ENCODE results near the gene LRRC8E.

Gene LRRC8E

DNA sequence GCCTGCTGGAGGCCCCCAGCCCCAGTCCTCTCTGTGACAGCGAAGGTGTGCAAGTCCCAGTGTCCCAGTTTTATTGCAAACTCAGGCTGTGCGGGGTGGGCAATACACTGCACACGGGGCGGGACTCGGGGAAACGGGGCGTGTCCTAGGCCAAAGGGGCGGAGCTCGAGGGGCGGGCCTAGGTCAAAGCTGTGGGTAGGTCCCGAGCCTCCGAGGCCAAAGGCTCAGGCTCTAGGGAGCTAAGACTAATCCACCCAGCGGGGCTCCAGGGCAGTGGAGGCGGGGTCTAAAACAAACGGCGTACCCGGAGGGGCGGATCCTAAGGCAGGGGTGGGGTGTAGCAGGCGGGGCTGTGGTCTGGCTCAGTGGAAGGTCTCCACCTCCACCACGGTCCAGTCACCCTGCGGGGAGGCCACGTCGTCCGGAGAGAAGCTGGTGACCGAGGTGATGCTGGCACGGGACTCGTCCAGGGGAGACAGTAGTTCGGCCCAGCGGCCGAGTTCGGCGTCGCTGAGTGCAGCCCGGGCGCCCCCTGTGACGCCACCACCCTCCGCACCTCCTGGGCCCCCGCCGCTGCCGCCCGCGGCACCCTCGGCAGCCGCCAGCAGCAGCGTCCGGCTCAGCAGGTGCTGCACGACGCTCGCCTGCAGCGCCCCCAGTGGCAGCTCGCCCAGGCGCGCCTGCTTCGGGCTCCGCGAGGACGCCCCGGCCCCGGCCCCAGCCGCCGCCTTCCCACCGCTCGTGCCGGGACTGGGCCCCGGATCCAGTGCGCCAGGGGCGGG is 19.4 kb upstream of the LRRC8E start:
- peak; percentile 84 to 87 for ATAC-seq

DNA sequence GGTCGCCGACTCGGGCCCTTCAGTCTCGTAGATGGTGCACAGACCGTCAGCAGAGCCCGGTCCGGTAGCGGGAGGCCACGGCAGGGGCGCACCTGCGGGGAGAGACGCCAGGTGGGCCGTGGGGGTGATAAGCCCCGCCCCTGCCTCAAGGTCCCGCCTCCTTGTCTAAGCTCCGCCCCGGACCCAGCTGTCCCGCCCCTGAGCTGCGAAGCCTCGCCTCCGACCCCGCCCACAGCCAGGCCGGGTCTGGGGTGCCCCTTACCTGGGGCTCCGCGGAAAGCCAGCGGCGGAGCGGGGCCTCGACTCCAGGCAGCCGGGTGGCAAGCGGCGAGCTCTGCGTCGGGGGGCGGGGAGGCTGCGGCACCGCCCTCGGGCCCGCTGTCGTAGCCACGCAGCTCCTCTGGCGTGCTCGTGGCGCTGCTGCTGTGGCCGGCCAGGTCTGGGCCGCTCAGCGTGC is 18.8 kb upstream of the LRRC8E start:
- ATAC-seq, result peak; percentile 60 to 61

DNA sequence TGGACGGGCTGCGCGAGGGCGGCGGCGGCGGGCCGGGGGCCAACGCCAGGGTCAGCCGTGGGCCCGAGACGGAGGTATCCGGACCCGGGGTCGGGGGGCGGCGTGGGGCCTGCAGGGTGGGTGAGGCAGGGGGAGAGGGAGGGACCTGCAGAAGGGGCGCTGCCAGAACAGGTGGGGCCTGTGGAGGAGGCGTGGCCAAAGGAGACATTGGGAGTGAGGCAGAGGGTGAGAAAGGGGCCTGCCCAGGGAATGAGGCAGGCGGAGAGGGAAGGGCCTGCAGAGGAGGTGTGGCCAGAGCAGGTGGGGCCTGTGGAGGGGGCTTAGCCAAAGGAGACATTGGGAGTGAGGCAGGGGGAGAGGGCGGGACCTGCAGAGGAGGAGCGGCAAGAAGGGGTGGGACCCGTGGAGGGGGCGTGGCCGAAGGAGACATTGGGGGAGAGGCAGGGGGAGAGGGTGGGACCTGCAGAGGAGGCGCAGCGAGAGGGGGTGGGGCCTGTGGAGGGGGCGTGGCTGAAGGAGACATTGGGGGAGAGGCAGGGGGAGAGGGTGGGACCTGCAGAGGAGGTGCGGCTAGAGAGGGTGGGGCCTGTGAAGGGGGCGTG is 18.3 kb upstream of the LRRC8E start:
- peak in 1 of 2 donors; percentile 5 for ATAC-seq

DNA sequence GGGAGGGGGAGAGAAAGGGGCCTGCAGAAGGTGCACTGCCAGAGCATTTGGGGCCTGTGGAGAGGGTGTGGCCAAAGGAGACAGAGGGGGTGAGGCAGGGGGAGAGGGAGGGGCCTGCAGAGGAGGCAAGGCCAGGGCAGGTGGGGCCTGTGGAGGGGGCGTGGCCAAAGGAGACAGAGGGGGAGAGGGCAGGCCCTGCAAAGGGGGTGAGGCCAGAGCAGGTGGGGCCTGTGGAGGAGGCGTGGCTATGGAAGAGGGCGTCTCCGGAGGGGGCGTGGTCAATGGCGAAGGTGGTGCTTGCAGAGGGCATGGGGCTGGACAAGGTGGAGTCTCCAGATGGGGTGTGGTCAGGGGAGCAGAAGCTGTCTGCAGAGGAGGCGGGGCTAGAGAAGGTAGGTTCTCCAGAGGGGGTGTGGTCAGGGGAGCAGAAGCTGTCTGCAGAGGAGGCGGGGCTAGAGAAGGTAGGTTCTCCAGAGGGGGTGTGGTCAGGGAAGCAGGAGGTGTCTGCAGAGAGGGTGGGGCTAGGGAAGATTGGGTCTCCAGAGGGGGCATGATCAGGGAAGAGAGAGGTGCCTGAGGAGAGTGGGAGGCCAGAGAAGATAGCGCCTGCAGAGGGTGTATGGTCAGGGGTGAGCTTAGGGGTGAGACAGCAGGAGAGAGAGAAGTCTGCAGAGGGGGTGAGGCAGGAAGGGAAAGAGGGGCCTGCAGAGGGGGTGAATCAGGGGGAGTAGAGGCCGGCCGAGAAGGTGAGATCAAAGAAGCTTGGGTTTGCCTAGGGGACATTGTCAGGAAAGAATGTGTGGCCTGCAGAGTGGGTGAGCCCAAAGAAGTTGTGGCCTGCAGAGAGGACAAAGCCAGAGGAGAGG is 17.5 kb upstream of the LRRC8E start:
- ATAC-seq, result no peak

DNA sequence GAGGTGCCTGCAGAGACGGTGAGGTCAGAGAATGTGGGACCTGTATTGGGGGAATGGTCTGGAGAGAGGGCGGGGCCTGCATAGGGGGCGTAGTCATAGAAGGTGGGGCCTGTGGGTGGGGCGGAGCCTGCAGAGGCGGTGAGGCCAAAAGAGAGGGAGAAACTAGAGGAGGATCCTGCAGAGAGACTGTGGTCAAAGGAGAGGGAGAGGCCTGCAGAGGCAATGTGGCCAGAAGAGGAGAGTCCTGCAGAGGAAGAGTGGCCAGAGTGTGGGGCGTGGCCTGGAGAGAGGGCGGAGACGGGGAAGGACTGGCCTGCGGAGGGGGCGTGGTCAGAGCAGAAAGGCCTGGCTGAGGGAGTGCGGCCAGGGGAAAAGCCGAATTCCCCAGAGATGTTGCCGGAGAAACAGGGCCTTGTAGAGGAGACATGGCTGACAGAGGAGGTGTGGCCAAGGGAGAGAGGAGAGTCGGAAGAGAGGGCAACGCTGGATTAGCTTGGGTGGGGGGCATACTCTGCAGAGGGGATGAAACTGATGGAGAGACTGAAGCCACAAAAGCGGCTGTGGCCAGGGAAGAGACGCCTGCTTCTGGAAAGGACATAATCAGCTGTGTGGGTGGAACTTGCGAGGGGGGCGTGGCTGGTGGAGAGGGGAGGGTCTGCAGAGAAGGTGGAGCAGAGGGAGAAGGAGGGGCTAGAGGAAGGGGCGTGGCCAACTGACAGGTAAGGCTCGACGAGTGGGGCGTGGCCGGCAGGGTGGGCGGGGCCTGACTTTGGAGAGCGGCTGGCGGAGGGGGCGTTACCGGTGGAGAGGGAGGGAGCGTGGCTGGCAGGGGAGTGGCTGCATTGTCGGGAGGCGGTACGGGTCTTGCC is 16.6 kb upstream of the LRRC8E start:
- no peak for ATAC-seq

DNA sequence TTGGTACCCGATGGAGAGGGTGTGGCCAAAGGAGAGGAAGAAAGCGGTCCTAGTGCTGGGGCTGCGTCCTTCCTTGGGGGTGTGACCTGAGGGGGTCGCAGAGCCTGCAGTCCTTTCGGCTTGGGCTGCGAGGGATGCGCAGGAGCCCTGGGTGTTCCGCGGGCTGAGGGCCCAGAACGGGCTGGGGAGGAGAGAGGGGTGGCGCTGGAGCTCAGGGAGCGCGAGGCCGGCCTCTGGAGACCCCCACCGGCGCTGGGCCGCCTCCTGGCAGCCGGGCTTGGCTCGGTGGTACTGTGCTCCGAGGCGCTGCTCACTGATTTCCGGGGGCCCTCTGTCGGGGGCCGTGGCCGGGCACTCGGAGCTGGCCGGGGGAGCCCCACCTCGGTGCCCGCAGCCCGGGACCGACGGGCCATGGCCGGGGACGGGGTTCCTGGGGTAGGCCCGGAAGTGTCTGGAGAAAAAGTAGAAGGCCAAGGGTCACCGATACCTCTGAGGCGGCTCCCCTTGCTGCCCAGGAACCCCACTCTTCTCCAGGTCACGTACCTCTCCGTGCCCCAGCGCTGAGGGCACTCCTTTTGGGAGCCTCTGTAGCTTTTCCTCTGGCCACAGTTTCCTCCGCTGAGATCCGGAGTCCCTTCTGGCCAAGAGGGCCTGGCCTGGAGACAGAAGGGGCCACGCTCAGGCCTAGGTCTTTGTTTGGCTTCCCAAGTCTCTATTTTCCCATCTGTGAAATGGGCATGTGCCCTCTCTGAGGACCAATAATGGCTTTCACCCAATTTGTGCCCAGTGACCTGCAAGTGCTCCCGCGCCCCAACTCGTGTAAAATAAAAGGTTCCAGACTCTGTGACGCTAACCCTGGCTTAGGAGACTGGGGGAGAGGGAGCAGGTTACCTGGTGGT is 15.8 kb upstream of the LRRC8E start:
- no peak for ATAC-seq

DNA sequence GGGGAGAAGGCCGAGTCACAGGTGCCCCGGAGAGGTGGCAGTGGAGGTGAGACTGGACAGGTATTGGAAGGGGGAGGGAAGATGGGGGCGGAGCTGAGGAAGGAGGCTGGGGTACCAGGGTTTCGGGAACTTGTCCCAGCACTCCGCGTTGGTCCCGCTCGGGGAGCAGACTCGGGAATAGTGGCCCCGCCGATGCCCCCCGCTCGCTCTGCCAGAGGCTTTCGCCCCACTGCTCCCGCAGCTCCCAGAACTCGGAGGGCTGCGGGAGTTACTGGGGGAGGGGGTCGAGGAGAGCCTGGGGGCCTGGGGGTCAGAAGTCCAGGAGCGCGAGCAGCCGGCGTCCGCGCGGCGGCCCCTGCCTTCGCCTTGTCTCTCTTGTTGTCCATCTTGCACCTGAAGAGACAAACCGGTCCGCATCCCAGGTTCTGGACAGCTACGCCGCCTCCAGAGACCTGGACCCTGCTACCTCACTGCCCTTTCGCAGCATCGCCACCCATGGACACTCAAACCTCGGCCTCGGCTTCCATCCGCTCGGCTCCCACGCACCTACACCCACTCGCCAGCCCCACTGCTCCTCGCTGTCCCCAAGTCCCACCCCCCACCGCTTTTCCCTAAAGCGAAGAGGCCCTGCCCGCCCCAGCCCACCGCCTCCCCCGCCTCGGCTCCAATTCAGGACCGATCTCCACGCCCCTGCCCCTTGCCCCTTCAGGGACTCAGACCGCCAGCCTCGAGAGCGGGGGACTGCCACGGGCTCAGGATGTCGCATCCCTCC is 14.8 kb upstream of the LRRC8E start:
- no peak for ATAC-seq

DNA sequence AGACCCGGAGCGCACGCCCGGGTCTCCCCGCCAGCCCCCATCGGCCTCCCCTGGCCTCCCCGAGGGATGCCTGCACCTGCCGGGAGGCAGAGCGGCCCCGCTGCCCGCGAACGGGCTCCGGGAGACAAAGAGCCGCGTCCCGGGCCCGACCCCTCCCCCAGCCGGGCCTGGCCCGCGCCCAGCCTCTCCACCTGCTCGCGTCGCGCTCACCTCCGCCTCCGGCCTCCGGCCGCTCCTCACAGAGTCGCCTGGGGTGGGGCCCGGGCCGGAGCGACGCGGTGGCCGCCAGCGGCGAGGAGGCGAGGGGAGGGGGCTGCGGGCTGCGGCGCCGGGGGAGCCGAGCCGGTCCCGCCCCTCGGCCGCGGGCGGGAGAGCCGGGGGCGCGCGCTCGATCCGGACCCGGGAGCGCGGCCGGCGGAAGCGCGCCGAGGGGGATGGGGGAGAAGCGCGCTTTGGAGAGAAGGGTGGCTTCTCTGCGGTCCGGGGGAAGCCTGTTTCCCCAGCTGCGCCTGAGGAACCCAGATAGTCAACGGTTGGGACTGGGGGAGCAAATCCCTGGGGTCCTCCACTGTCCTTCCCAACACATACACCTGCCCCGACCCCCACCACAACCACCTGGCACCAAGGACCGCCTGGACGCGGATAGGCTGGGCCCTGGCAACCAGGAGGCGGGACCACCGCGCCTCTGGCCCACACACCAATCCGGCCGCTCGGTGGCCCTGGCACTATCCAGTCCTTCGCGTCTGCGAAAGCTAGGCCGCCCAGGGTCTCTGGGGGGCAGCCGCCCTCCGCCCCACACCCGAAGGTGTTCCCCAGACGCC is 14.0 kb upstream of the LRRC8E start, which contains the start of gene PRR36:
Gene PRR36 (minus strand): TSS at position 315 of the 821 bp plus-strand sequence. CDS start 701 bp downstream, outside the sequence.
- no peak for ATAC-seq

DNA sequence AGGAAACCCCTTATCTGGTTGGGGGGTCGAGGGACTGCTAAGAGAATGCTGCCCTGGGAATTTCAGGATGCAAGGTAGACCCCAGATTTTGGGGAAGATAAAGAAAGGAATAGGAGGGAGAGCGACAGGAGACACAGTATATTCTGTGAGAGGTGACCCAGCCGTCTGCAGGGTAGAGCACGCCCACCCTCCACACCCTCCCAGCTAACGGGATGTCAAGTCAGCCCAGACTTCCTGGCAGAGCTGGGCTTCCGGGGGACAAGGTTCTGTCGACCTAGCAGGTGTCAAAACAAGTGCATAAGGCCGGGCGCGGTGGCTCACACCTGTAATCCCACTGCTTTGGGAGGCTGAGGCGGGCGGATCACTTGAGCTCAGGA is 13.4 kb upstream of the LRRC8E start:
- no peak for ATAC-seq

DNA sequence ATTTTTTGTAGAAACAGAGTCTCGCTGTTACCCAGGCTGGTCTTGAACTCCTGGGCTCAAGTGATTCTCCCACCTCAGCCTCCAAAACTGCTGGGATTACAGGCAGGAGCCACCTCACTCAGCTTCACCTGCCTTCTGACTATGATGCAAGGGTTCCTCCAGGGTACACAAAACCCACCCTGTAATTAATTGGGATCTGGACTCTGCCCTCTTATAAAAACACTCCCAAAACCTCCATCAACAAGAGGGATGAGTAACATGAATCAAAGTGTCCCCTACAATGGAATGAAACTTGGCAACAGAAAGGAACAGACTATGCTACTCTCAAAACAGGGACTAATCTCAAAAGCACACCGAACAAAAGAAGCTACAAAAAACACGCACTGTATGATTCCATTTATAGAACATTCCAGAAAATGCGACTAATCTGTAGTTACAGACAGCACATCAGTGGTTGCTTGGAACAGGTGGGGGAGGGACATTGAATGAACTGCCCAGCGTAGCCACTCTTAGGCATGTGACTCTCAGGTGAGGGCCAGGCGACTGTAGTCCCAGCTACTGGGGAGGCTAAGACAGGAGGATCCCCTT is 11.0 kb upstream of the LRRC8E start:
- no peak for ATAC-seq

DNA sequence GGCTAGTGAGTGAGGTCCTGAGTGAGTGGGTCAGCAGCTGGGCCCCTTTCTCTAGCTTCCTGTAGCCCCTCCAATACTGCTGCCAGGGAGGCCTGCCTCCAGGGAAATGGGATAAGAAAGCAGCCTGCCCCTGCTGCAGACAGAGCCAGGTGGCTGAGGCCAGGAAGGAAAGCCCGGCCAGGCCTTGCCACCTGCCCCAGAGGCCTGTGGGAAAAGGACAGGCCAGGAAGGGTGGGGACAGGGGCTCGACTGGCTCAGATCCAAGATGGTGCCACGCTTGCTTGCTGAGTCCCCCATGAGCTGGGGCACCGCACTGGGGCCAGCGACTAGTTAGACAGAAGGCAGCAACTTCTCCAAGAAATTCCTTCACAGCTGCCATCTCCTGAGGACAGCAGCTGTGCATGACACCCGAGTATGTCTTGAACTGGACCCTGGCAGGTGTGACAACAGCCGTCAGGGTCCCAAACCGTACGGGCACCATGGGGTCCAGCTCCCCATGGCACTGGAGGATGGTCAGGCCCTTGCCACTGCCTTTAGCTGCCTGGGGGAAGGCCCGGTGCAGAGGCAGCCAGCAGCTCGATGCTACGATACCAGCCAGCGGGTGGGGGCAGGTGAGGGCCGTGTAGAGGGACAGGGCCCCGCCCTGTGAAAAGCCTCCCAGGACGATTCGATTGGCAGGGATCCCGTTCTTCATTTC is 9.1 kb upstream of the LRRC8E start:
- ATAC-seq, result no peak

DNA sequence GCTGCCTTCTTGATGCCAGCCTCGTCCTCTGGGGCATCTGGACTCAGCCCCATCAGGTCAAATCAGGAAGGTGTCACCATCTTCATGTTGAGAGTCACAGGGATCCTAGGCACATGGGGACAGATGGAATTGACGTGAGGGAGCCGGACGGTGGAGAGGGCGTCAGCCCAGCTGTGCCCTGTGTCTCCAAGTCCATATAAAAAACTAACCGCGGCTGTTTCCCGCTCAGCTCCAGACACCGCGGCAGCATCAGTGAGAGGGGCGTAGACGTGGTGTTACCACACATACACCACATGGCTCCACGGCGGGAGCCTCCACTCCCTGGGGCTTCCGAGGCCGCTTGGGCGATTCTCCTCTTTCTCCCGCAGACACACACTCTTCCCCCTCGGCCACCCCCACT is 8.5 kb upstream of the LRRC8E start:
- ATAC-seq, result no peak

DNA sequence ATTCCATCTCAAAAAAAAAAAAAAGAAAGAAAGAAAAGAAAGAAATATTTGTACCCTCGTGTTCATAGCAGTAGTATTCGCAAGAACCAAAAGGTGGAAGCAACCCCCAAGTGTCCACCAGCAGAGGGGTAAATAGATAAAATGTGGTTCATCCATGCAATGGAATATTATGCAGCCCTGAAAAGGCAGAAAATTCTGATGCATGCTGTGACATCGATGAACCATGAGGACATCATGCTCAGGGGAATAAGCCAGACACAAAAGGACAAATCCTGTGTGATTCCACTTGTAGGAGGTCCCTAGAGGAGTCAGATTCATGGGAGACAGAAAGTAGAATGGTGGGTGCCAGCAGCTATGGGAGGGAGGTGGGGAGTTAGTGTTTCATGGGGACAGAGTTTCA is 6.4 kb upstream of the LRRC8E start:
- ATAC-seq, result no peak

DNA sequence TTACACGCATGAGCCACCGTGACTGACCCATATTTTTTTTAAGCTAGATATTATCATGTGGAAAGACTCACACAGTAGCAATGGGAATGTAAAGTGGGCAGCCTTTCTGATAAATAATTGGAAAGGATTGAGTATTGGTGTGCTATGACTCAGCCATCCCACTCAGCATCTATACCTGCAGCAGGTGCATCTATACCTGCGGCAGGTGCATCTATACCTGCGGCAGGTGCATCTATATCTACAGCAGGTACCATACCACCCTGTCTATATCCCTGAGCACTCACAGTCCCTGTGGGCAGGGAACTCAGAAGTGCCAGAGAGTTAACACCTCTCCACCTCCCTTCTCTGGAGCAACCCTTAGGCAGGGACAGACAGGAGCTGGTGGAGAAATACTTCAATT is 5.2 kb upstream of the LRRC8E start:
- no peak for ATAC-seq

DNA sequence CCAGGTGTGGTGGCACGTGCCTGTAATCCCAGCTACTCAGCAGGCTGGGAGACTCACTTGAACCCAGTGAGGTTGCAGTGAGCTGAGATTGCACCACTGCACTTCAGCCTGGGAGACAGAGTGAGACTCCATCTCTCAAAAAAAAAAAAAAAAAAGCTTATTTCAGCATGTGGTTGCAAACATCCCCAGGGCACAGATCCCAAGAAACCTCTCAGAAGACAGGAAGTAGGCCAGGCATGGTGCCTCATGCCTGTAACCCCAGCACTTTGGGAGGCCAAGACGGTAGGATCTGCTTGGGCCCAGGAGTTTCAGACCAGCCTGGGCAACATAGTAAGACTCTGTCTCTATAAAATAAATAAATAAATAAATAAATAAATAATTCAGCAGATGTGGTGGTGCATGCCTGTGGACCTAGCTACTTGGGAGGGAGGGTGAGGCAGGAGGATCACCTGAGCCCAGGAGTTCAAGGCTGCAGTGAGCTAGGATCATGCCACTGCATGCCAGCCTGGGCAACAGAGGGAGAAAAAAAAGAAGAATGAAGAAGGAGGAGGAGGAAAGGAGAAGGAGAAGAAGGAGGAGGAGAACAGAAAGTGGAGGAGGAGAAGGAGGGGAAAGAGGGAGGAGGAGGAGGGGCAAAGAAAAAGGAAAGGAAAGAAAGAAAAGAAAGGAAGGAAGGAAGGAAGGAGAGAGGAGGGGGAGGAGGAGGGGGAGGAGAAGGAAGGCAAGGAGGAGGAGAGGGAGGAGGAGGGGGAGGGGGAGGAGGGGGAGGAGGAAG is 4.3 kb upstream of the LRRC8E start:
- ATAC-seq, result no peak

DNA sequence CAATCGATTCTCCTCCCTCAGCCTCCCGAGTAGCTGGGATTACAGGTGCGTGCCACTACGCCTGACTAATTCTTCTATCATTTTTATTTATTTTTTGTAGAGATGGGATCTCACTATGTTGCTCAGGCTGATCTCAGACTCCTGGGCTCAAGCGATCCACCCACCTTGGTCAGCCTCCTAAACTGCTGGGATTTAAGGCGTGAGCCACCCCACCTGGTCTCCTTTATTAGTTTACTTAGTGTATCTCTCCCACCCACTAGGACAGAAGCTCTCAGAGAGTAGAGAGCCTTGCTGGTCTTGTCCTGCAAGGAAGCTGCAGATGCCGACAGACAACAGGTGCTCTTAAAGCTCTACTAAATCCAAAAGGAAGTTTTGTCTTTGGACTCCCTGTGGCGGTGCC is 2.5 kb upstream of the LRRC8E start:
- no peak for ATAC-seq

DNA sequence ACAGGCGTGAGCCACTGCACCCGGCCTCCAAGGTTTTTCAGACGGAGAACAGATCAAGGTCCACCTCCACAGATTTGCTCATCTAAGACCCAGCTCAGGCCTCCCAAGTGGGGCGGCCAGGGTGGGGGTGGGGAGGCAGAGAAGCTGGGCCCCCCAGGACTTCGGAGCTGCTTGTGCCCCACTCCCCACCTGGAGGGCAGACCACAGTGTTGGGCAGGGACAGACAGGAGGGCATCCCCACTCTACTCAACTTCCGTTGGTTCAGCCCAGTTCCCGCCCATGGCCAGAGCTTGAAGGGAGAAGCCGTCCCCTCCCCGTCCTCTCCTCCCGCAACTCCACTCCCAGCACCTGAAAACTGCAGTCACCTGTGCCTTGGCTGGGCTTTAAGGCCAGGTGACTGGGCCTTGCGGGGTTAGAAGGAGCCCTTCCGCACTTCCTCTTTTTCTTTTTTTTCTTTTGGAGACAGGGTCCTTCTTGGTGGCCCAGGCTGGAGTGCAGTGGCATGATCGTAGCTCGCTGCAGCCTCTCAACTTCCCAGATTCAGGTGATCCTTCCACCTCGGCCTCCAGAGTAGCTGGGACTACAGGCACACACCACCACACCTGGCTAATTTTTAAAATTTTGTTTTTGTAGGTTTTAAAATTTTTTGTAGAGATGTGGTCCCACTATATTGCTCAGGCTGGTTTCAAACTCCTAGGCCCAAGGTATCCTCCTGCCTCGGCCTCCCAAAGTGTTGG is 734 bp upstream of the LRRC8E start:
- no peak for ATAC-seq

Measured in activated CD4-positive, CD25-positive, alpha-beta regulatory T cell treated with anti-CD3 and anti-CD28 coated beads, Interleukin-2, amount 50 U/mL, for 24 hours (primary cell).